ENCODE data around the gene FOXP1.

GRCh38 chr3:71018799-71019198, 564.7 kb downstream of the FOXP1 start:
- TF ChIP-seq EZH2phosphoT487 (IDR thresholded peaks at IDR 0.05; ENCODE audit: low read depth) (no peak), CTCF (IDR thresholded peaks at IDR 0.05; ENCODE audit: low read depth, low read length) (no peak)

Data from OCI-LY3 (cell line).